SU-DHL-6 (cell line): ENCODE measurements around the gene AFAP1L1.

ENCODE experiments used
- CTCF ChIP-seq: fragments of 200-600 bp; sonication (generic); IDR thresholded peaks from one replicate; pipeline ENCODE4 v1.5.1; 2017; ENCODE audit warnings: antibody characterized with exemption, mild to moderate bottlenecking, low read length, moderate library complexity; ENCODE audit not compliant: insufficient read depth, poor library complexity, severe bottlenecking
- EZH2phosphoT487 ChIP-seq: fragments of 200-600 bp; sonication (generic), shearing (Covaris generic); conservative IDR thresholded peaks from 2 replicates; pipeline ENCODE4 v1.6.1; 2018; ENCODE audit warnings: mild to moderate bottlenecking, antibody characterized with exemption, low read length, moderate library complexity, mixed read lengths

- no peak for TF ChIP-seq CTCF
- no peak for TF ChIP-seq EZH2phosphoT487
Measured at GRCh38 chr5:149246906-149247305, 24.8 kb upstream of the AFAP1L1 start.
